Measurements from ENCODE around the gene PLEKHH2. TPM values are rescaled to one million over a fixed set of nuclear protein-coding genes. Genes with fewer than 3 reads are reported as not detected.

PLEKHH2 gene
- total RNA-seq, 4 donors from 2014 or later: 3.3 to 158 (median 22.6) TPM

- no peaks in the 10 kb centered on the region for H3K9me3 ChIP-seq
- no peak overlapping the region for H3K27ac ChIP-seq
These were observed 100.8 kb downstream of the PLEKHH2 start for GRCh38 chr2:43737855-43738254.

GRCh38 chr2:43738257-43738656 is 101.2 kb downstream of the PLEKHH2 start:
- Histone ChIP-seq H3K4me1 (no peaks in the 10 kb centered on the region), H3K36me3 (no peaks in the 10 kb centered on the region), H3K27ac (no peak overlapping the region), H3K9me3 (no peaks in the 10 kb centered on the region), H3K4me3 (no peak overlapping the region), H3K27me3 (no peaks in the 10 kb centered on the region)
- TF ChIP-seq CTCF (IDR thresholded peaks at IDR 0.05) (no peak), POLR2A (IDR thresholded peaks at IDR 0.05) (no peak)
- DNase-seq: no peak

More at GRCh38 chr2:43737855-43738254, 100.8 kb downstream of the PLEKHH2 start:
- H3K4me3 ChIP-seq: no peak overlapping the region
- H3K4me1 ChIP-seq: no peaks in the 10 kb centered on the region
- DNase-seq: no peak
- no peaks in the 10 kb centered on the region for H3K27me3 ChIP-seq
- no peaks in the 10 kb centered on the region for H3K36me3 ChIP-seq
- TF ChIP-seq CTCF (IDR thresholded peaks at IDR 0.05) (no peak), POLR2A (IDR thresholded peaks at IDR 0.05) (no peak)

GRCh38 chr2:43743706-43744105 is 106.6 kb downstream of the PLEKHH2 start:
- no peak for DNase-seq
- H3K27ac ChIP-seq: no peak overlapping the region
- H3K36me3 ChIP-seq: no peaks in the 10 kb centered on the region
- no peaks in the 10 kb centered on the region for H3K4me1 ChIP-seq
- TF ChIP-seq POLR2A (IDR thresholded peaks at IDR 0.05) (no peak), CTCF (IDR thresholded peaks at IDR 0.05) (no peak)
- H3K27me3 ChIP-seq: no peaks in the 10 kb centered on the region
- H3K4me3 ChIP-seq: no peak overlapping the region
- H3K9me3 ChIP-seq: no peaks in the 10 kb centered on the region

GRCh38 chr2:43745457-43745856 is 108.4 kb downstream of the PLEKHH2 start:
- DNase-seq: no peak
- no peaks in the 10 kb centered on the region for H3K27me3 ChIP-seq
- no peaks in the 10 kb centered on the region for H3K9me3 ChIP-seq
- no peaks in the 10 kb centered on the region for H3K36me3 ChIP-seq
- no peak overlapping the region for H3K27ac ChIP-seq
- TF ChIP-seq POLR2A (IDR thresholded peaks at IDR 0.05) (no peak), CTCF (IDR thresholded peaks at IDR 0.05) (no peak)
- H3K4me1 ChIP-seq: no peaks in the 10 kb centered on the region
- H3K4me3 ChIP-seq: no peak overlapping the region

GRCh38 chr2:43748333-43748732 is 111.3 kb downstream of the PLEKHH2 start:
- TF ChIP-seq CTCF (IDR thresholded peaks at IDR 0.05) (no peak), POLR2A (IDR thresholded peaks at IDR 0.05) (no peak)
- no peaks in the 10 kb centered on the region for H3K27me3 ChIP-seq
- H3K36me3 ChIP-seq: no peaks in the 10 kb centered on the region
- no peaks in the 10 kb centered on the region for H3K4me1 ChIP-seq
- H3K27ac ChIP-seq: no peak overlapping the region
- no peaks in the 10 kb centered on the region for H3K9me3 ChIP-seq
- no peak overlapping the region for H3K4me3 ChIP-seq
- no peak for DNase-seq

- Histone ChIP-seq H3K27ac (no peak overlapping the region), H3K27me3 (no peaks in the 10 kb centered on the region)
- no peak for DNase-seq
These were observed 112.5 kb downstream of the PLEKHH2 start for GRCh38 chr2:43749583-43749982.

More at GRCh38 chr2:43749583-43749982, 112.5 kb downstream of the PLEKHH2 start:
- Histone ChIP-seq H3K4me1 (no peaks in the 10 kb centered on the region), H3K36me3 (no peaks in the 10 kb centered on the region), H3K9me3 (no peaks in the 10 kb centered on the region), H3K4me3 (no peak overlapping the region)
- no peak for TF ChIP-seq POLR2A (IDR thresholded peaks at IDR 0.05)

Measured in Peyer's patch (tissue), 4 donors.